GM12878 (cell line): Measurements from ENCODE around the gene PPARD. TPM values are rescaled to one million over a fixed set of nuclear protein-coding genes. Genes with fewer than 3 reads are reported as not detected.

Source experiments
- ATAC-seq: fragments of 200-7000 bp; cut with Tn5 transposase; 3 replicates; pipeline ENCODE4 v1.9.1; 2020; ENCODE audit warnings: mild to moderate bottlenecking, moderate library complexity
- BruUV-seq: library from RNA; stranded (reverse); fragments of 400-500 nt; replicated peaks from 2 replicates; lab custom pipeline; 2021; lab: Mats Ljungman, UMichigan
- CTCF ChIA-PET: fragments of 300-600 bp; sonication (Branson Sonifier 250); formaldehyde crosslinking; extraction: SDS; loops from one replicate; lab custom pipeline; 2021; ENCODE audit warnings: inconsistent platforms; lab: Yijun Ruan, JAX
- POLR2A ChIA-PET: fragments of 350-600 bp; formaldehyde crosslinking; extraction: SDS; loops from one replicate; lab custom pipeline; 2021; ENCODE audit warnings: inconsistent platforms; lab: Charles Lee
- RAD21 ChIA-PET: fragments of 300-600 bp; sonication (Branson Sonifier 250); formaldehyde crosslinking; loops from one replicate; lab custom pipeline; 2023; ENCODE audit warnings: antibody characterized with exemption; ENCODE audit not compliant: unreplicated experiment; lab: Charles Lee
- SMC1A ChIA-PET: fragments of 300-600 bp; sonication (Branson Sonifier 250); formaldehyde crosslinking; loops from one replicate; lab custom pipeline; 2023; ENCODE audit not compliant: unreplicated experiment, uncharacterized antibody; lab: Charles Lee
- DNase-seq: peaks from one replicate; pipeline ENCODE4 v3.0.0-alpha.2; 2011; ENCODE audit warnings: low read depth, low spot score
- FAIRE-seq: peaks from 3 replicates; lab custom pipeline; 2011; peaks lifted over from hg19 to GRCh38; lab: Jason Lieb, UNC
- H2AFZ ChIP-seq: 2 replicates; pipeline ENCODE4 v1.6.0; 2011; ENCODE audit warnings: low read depth, low read length, control low read depth; ENCODE audit not compliant: control insufficient read depth
- H3K27ac ChIP-seq: 2 replicates; pipeline ENCODE4 v1.5.1; 2011; ENCODE audit warnings: control low read depth; ENCODE audit not compliant: control insufficient read depth, insufficient read depth
- H3K27me3 ChIP-seq, 2 experiments: replicated peaks in 1 of 2; 2 replicates each; pipeline versions ENCODE4 v1.6.0 to v1.6.1; 2011; ENCODE audit warnings: low read length in 1 of 2; ENCODE audit not compliant: control insufficient read depth in 2 of 2, insufficient read depth in 2 of 2
- H3K36me3 ChIP-seq, 2 experiments: 2 replicates each; pipeline ENCODE4 v1.5.1; 2011; ENCODE audit warnings: low read length in 1 of 2; ENCODE audit not compliant: control insufficient read depth in 2 of 2, insufficient read depth in 2 of 2
- H3K4me1 ChIP-seq: 2 replicates; pipeline ENCODE4 v1.6.1; 2011; ENCODE audit warnings: mild to moderate bottlenecking, low read length, moderate library complexity, mixed read lengths; ENCODE audit not compliant: control insufficient read depth, insufficient read depth
- H3K4me2 ChIP-seq: 2 replicates; pipeline ENCODE4 v1.6.0; 2011; ENCODE audit warnings: control low read depth; ENCODE audit not compliant: control insufficient read depth, insufficient read depth
- H3K4me3 ChIP-seq: fragments of 200-600 bp; sonication (generic); 2 replicates; pipeline ENCODE4 v1.5.1; 2016
- H3K79me2 ChIP-seq: 2 replicates; pipeline ENCODE4 v1.6.0; 2011; ENCODE audit warnings: low read length; ENCODE audit not compliant: control insufficient read depth, insufficient read depth
- H3K9ac ChIP-seq: 2 replicates; pipeline ENCODE4 v1.8.0; 2011; ENCODE audit warnings: low read length, control low read depth, mixed read lengths; ENCODE audit not compliant: control insufficient read depth, insufficient read depth
- H3K9me3 ChIP-seq: replicated peaks from 3 replicates; pipeline ENCODE4 v1.5.1; 2011; ENCODE audit warnings: mild to moderate bottlenecking, low read length; ENCODE audit not compliant: control insufficient read depth, insufficient read depth
- H4K20me1 ChIP-seq: 2 replicates; pipeline ENCODE4 v1.6.0; 2011; ENCODE audit not compliant: control insufficient read depth, insufficient read depth
- BCLAF1 ChIP-seq: fragments of 450-650 bp; IDR thresholded peaks from 2 replicates; pipeline ENCODE4 v1.6.1; 2017; ENCODE audit warnings: antibody characterized with exemption, mild to moderate bottlenecking, moderate library complexity
- ZNF384 ChIP-seq: IDR thresholded peaks from 2 replicates; pipeline ENCODE4 v1.6.1; 2012; ENCODE audit warnings: low read depth, mild to moderate bottlenecking, low read length, improper control_type of control experiment, borderline replicate concordance
- WGBS: methylation state at CpG from one replicate; pipeline ENCODE4 v1.1.6; 2016; ENCODE audit warnings: low lambda C conversion rate; ENCODE audit not compliant: insufficient replicate concordance, insufficient coverage; ENCODE audit errors: missing lambda C conversion rate; 5-methylcytosine and 5-hydroxymethylcytosine counted together
- in situ Hi-C: fragments of 300-500 bp; cut with MboI; formaldehyde crosslinking; loops from 9 replicates; pipeline ENCODE4 v1.14.3; 2018; ENCODE audit warnings: mixed read lengths
- intact Hi-C: fragments of 100-400 bp; cut with micrococcal nuclease; formaldehyde crosslinking; loops from one replicate; pipeline ENCODE4 v1.14.2; 2022; ENCODE audit not compliant: unreplicated experiment
- polyA plus RNA-seq, 11 experiments: library from polyadenylated mRNA; depleted of rRNA in 4 of 11; unstranded in 6 of 11; stranded (reverse) in 5 of 11; fragments of >200 nt; fragmentation: Nextera tagmentation in 4 of 11; fragmentation: Illumina TruSeq in 1 of 11; extraction: Ambion mirVana in 4 of 11; extraction: Trizol in 1 of 11; gene quantifications; 1 replicate in 1 of 11; 2 replicates in 10 of 11; pipeline versions ENCODE4 v1.2.1 to v1.2.3, GENCODE V29; 2011 to 2016; ENCODE audit warnings: inconsistent platforms in 2 of 11, missing spikeins in 2 of 11, low read depth in 1 of 11
- total RNA-seq, 4 experiments: library from RNA; depleted of rRNA in 3 of 4; stranded (reverse); fragments of >200 nt in 3 of 4; fragmentation: Illumina TruSeq in 1 of 4; extraction: Trizol in 1 of 4; gene quantifications; 2 replicates each; pipeline versions ENCODE4 v1.2.1 to v1.2.3, GENCODE V29; 2013 to 2021

PPARD gene
- total and polyA plus RNA-seq, 10 of the 15 experiments (the other 5 are each of a cell fraction or from before 2014, with no cell fraction given), result 0.05 to 12.6 (median 6.7) TPM

- no peaks in the 10 kb centered on the region for H3K27me3 ChIP-seq
- H3K4me3 ChIP-seq, result no peak overlapping the region
- no peak overlapping the region for H3K27ac ChIP-seq
- no peaks in the 10 kb centered on the region for H3K4me1 ChIP-seq
- no peak overlapping the region for H2AFZ ChIP-seq
- no peak overlapping the region for H3K4me2 ChIP-seq
- ATAC-seq (no peak), FAIRE-seq (no peak), DNase-seq (no peak)
- no peak for TF ChIP-seq ZNF384
- TF ChIP-seq BCLAF1, result no peak
- H4K20me1 ChIP-seq, result no peaks in the 10 kb centered on the region
- CTCF ChIA-PET, result interaction anchor here (12.0 to 12.2 kb wide), 2 partner anchors 32 to 119 kb away, joined by 67 to 217 read pairs; partner anchors contain the start of genes DEF6 and FANCE
- H3K79me2 ChIP-seq, result no peaks in the 10 kb centered on the region
- BruUV-seq, result no TSS peak
- intact Hi-C loops (no loop called here), in situ Hi-C loops (loop anchor here (5.0 kb wide), 1 partner anchor 33 kb away; the partner anchor contains the start of gene DEF6)
- no peaks in the 10 kb centered on the region for H3K36me3 ChIP-seq
- RAD21 ChIA-PET, result no interaction called here
- 87% methylated on average over 9 of the region's 9 CpGs for WGBS
- POLR2A ChIA-PET, result no interaction called here
- SMC1A ChIA-PET, result interaction anchor here (0.9 to 9.1 kb wide), 3 partner anchors 16 to 32 kb away, joined by 3 to 135 read pairs (median 3); partner anchors contain the start of gene DEF6
- H3K9ac ChIP-seq, result no peak overlapping the region
- H3K9me3 ChIP-seq, result no peaks in the 10 kb centered on the region
Observed at GRCh38 chr6:35330541-35331119, 11.7 kb upstream of the PPARD start.
